Thyroid gland (tissue), 4 donors: ENCODE data around the gene ABR.

Source experiments
- POLR2A ChIP-seq, 2 donors: fragments of 450-650 bp; IDR thresholded peaks; one replicate each; pipeline ENCODE4 v1.6.1; 2017; ENCODE audit warnings: antibody characterized with exemption in 2 of 2, mild to moderate bottlenecking in 2 of 2, moderate library complexity in 1 of 2
- TF ChIP-seq, protein P1 (sequence below), 6 experiments: fragments of 200-600 bp in 3 of 6; fragments of 450-650 bp in 3 of 6; sonication (generic) in 3 of 6; IDR thresholded peaks; one replicate each; pipeline ENCODE4 v1.5.1; 2016 to 2019; ENCODE audit warnings: antibody characterized with exemption in 6 of 6, mild to moderate bottlenecking in 2 of 6, inconsistent platforms in 1 of 6, moderate library complexity in 1 of 6

DNA sequence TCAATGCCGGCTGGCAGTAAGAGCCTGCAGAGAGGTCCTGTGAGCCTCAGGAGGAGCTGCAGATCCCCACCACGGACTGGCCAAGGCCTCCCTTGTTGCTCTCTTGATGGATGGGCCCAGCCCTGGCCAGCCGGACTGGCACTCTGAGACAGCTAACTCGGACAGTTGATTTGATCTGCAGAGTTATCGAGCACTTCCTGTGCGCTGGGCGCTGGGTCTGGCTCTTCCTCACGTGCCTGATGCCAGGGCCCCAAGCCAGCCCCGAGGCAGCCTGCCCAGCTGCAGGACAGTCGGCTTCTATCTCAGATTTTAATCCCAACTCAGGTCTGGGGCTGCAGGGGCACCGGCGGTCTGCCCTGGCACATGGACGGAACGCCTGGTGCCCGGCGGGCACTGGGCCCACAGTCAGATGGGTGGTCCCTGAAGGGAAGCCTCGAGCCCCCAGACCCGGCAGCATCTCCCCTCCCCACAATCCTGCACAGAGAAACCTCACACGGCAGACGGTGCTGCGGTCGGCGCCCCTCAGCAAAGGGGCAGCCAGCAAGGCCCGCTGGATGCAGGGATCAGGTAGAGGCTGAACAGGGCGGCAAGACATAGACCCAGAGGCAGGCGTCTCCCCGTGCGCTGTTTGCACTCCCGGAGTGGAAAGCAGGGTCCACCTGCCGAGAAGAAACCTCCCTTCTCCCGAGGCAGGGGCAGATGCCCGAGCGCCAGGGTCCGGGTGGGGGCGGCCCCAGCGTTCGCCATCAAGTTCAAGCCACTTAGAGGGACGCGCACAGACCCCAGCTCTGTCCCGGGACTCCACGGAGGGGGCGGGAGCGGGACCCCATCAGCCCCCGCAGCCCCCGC lies 148.9 kb downstream of the ABR start:
- TF ChIP-seq, protein P1, sequence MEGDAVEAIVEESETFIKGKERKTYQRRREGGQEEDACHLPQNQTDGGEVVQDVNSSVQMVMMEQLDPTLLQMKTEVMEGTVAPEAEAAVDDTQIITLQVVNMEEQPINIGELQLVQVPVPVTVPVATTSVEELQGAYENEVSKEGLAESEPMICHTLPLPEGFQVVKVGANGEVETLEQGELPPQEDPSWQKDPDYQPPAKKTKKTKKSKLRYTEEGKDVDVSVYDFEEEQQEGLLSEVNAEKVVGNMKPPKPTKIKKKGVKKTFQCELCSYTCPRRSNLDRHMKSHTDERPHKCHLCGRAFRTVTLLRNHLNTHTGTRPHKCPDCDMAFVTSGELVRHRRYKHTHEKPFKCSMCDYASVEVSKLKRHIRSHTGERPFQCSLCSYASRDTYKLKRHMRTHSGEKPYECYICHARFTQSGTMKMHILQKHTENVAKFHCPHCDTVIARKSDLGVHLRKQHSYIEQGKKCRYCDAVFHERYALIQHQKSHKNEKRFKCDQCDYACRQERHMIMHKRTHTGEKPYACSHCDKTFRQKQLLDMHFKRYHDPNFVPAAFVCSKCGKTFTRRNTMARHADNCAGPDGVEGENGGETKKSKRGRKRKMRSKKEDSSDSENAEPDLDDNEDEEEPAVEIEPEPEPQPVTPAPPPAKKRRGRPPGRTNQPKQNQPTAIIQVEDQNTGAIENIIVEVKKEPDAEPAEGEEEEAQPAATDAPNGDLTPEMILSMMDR (IDR thresholded peaks at IDR 0.05), result no peak
- TF ChIP-seq POLR2A (IDR thresholded peaks at IDR 0.05), result no peak
